HCT116 (cell line): ENCODE measurements around the gene MAJIN. TPM values are rescaled to one million over a fixed set of nuclear protein-coding genes. Genes with fewer than 3 reads are reported as not detected.

Experiments
- ATAC-seq: fragments of 200-7000 bp; cut with Tn5 transposase; 2 replicates; pipeline ENCODE4 v1.9.1; 2020; ENCODE audit warnings: mild to moderate bottlenecking, moderate library complexity
- BruUV-seq: library from RNA; stranded (reverse); fragments of 400-500 nt; replicated peaks from 2 replicates; lab custom pipeline; 2021; lab: Mats Ljungman, UMichigan
- CTCF ChIA-PET: fragments of 300-600 bp; sonication (Branson Sonifier 250); formaldehyde crosslinking; loops from one replicate; lab custom pipeline; 2021; ENCODE audit warnings: antibody characterized with exemption; lab: Charles Lee
- POLR2A ChIA-PET: fragments of 300-600, 350-600 bp; sonication (Branson Sonifier 250); formaldehyde crosslinking; loops from one replicate; lab custom pipeline; 2021; ENCODE audit warnings: antibody characterized with exemption; lab: Charles Lee
- RAD21 ChIA-PET, 2 experiments: fragments of 300-600 bp; sonication (Branson Sonifier 250); formaldehyde crosslinking; loops; one replicate each; lab custom pipeline; 2023; ENCODE audit warnings: low total read pairs in 2 of 2; ENCODE audit not compliant: uncharacterized antibody in 2 of 2, unreplicated experiment in 2 of 2, low non-redundant PET in 1 of 2; lab: Charles Lee
- DNase-seq: peaks from one replicate; pipeline ENCODE4 v3.0.0-alpha.2; 2010; ENCODE audit warnings: low read depth, low spot score
- H2AFZ ChIP-seq: fragments of 200-600 bp; shearing (Covaris generic), sonication (generic); 2 replicates; pipeline ENCODE4 v1.6.1; 2017; ENCODE audit warnings: low read depth, mixed run types, mixed read lengths, antibody characterized with exemption, low read length; ENCODE audit not compliant: poor library complexity, severe bottlenecking
- H3K27ac ChIP-seq: 2 replicates; pipeline ENCODE4 v1.5.1; 2012; ENCODE audit warnings: low read depth, low read length
- H3K27me3 ChIP-seq: fragments of 200-600 bp; sonication (generic); 2 replicates; pipeline ENCODE4 v1.6.1; 2016; ENCODE audit warnings: mixed run types, low read length, mixed read lengths; ENCODE audit not compliant: insufficient read depth
- H3K36me3 ChIP-seq, 2 experiments: fragments of 200-500 bp in 1 of 2; fragments of 200-600 bp in 1 of 2; sonication (Bioruptor generic) in 1 of 2; sonication (generic) in 1 of 2; 2 replicates each; pipeline versions ENCODE4 v1.5.1 to v1.6.1; 2014 to 2016; ENCODE audit warnings: low read length in 2 of 2, inconsistent platforms in 1 of 2, mixed read lengths in 1 of 2, mixed run types in 1 of 2; ENCODE audit not compliant: insufficient read depth in 2 of 2, control insufficient read depth in 1 of 2
- H3K4me1 ChIP-seq, 2 experiments: fragments of 200-600 bp in 1 of 2; sonication (generic) in 1 of 2; 2 replicates each; pipeline versions ENCODE4 v1.5.1 to v1.6.1; 2012 to 2017; ENCODE audit warnings: low read length in 2 of 2, inconsistent platforms in 1 of 2, mild to moderate bottlenecking in 1 of 2, mixed read lengths in 1 of 2, mixed run types in 1 of 2, moderate library complexity in 1 of 2; ENCODE audit not compliant: insufficient read depth in 2 of 2, control insufficient read depth in 1 of 2
- H3K4me2 ChIP-seq: fragments of 200-600 bp; sonication (generic); 2 replicates; pipeline ENCODE4 v1.6.1; 2017; ENCODE audit warnings: mixed run types, low read length, mixed read lengths
- H3K4me3 ChIP-seq, 2 experiments: fragments of 200-600 bp in 1 of 2; sonication (generic) in 1 of 2; replicated peaks in 1 of 2; 2 replicates each; pipeline ENCODE4 v1.5.1; 2011 to 2016; ENCODE audit warnings: low read length in 2 of 2, control low read depth in 1 of 2, low read depth in 1 of 2, mild to moderate bottlenecking in 1 of 2, mixed read lengths in 1 of 2, mixed run types in 1 of 2
- H3K79me2 ChIP-seq: fragments of 200-600 bp; sonication (generic); 2 replicates; pipeline ENCODE4 v1.6.1; 2017; ENCODE audit warnings: mild to moderate bottlenecking, mixed run types, low read length, moderate library complexity, mixed read lengths; ENCODE audit not compliant: insufficient read depth
- H3K9ac ChIP-seq: fragments of 200-600 bp; sonication (generic); 2 replicates; pipeline ENCODE4 v1.6.1; 2016; ENCODE audit warnings: low read length, mixed read lengths
- H3K9me2 ChIP-seq: fragments of 200-600 bp; sonication (generic), shearing (Covaris generic); 2 replicates; pipeline ENCODE4 v1.6.1; 2017; ENCODE audit warnings: mixed run types, mild to moderate bottlenecking, moderate library complexity; ENCODE audit not compliant: insufficient read depth
- H3K9me3 ChIP-seq, 2 experiments: fragments of 200-500 bp in 1 of 2; fragments of 200-600 bp in 1 of 2; sonication (Bioruptor generic) in 1 of 2; sonication (generic) in 1 of 2; 2 replicates each; pipeline ENCODE4 v1.6.1; 2014 to 2017; ENCODE audit warnings: low read length in 2 of 2, mixed read lengths in 2 of 2, inconsistent platforms in 1 of 2, low read depth in 1 of 2, mild to moderate bottlenecking in 1 of 2, mixed run types in 1 of 2, moderate library complexity in 1 of 2; ENCODE audit not compliant: control insufficient read depth in 1 of 2, insufficient read depth in 1 of 2
- H4K20me1 ChIP-seq: fragments of 200-600 bp; sonication (generic), shearing (Covaris generic); 2 replicates; pipeline ENCODE4 v1.6.1; 2017; ENCODE audit warnings: mixed run types, mild to moderate bottlenecking, moderate library complexity; ENCODE audit not compliant: insufficient read depth
- ATF3 ChIP-seq: IDR thresholded peaks from 2 replicates; pipeline ENCODE4 v1.6.1; 2012
- CTCF ChIP-seq, 3 experiments: fragments of 200-600 bp in 1 of 3; sonication (generic) in 1 of 3; IDR thresholded peaks in 2 of 3; conservative IDR thresholded peaks in 1 of 3; 2 replicates each; pipeline ENCODE4 v1.5.1; 2012 to 2017; ENCODE audit warnings: low read depth in 2 of 3, low read length in 2 of 3, antibody characterized with exemption in 1 of 3, borderline replicate concordance in 1 of 3, control low read depth in 1 of 3, mild to moderate bottlenecking in 1 of 3, mixed read lengths in 1 of 3, mixed run types in 1 of 3, moderate library complexity in 1 of 3; ENCODE audit not compliant: insufficient read depth in 1 of 3
- EGR1 ChIP-seq: IDR thresholded peaks from 2 replicates; pipeline ENCODE4 v1.6.1; 2012; ENCODE audit warnings: low read depth
- FOSL1 ChIP-seq: IDR thresholded peaks from 2 replicates; pipeline ENCODE4 v1.6.1; 2012; ENCODE audit warnings: low read depth
- POLR2A ChIP-seq: IDR thresholded peaks from 2 replicates; pipeline ENCODE4 v1.7.0; 2011; ENCODE audit warnings: borderline replicate concordance; ENCODE audit not compliant: insufficient read depth, insufficient read length; ENCODE audit errors: extremely low read depth
- ZFX ChIP-seq: fragments of 450-650 bp; IDR thresholded peaks from 2 replicates; pipeline ENCODE4 v1.6.1; 2017
- ZNF274 ChIP-seq: fragments of 200-500 bp; sonication (Bioruptor generic); IDR thresholded peaks from 2 replicates; pipeline ENCODE4 v1.6.1; 2014; ENCODE audit warnings: mild to moderate bottlenecking, low read depth, low read length, inconsistent platforms
- intact Hi-C: fragments of 100-400 bp; cut with micrococcal nuclease; formaldehyde crosslinking; loops from 2 replicates; pipeline ENCODE4 v1.10.0; 2022
- total RNA-seq: library from RNA; stranded (reverse); gene quantifications from one replicate; pipeline ENCODE4 v1.2.1, GENCODE V29; 2021; ENCODE audit not compliant: unreplicated experiment

The MAJIN gene
- total RNA-seq, 1 experiment from 2014 or later, result not detected

GRCh38 chr11:65016705-65017104 is 44.8 kb upstream of the MAJIN start:
- intact Hi-C loops, result loop anchor here (10.0 kb wide), 1 partner anchor 238 kb away; no protein-coding TSS in a partner anchor
- H3K9me2 ChIP-seq, result no peaks in the 10 kb centered on the region
- 0 out of 2 replicates have a peak overlapping the region, but pooled peaks have one; percentile 11 for H3K9ac ChIP-seq
- peak overlapping the region; percentile 3; the same call in 1 of the 2 replicates for H3K27ac ChIP-seq
- peaks cover 15 to 34% of the 10 kb centered on the region in 2 experiments for H3K4me1 ChIP-seq
- no peak overlapping the region for H2AFZ ChIP-seq
- BruUV-seq, result no TSS peak
- no peaks in the 10 kb centered on the region for H3K36me3 ChIP-seq
- H3K4me2 ChIP-seq, result peak overlapping the region; percentile 23; the same call in 1 of the 2 replicates
- 0 out of 2 replicates have a peak, but pooled peaks cover 5% of the 10 kb centered on the region for H3K79me2 ChIP-seq
- no peak overlapping the region for H3K4me3 ChIP-seq
- DNase-seq (no peak), ATAC-seq (no peak)
- H3K27me3 ChIP-seq, result no peaks in the 10 kb centered on the region
- RAD21 ChIA-PET, result no interaction called here
- POLR2A ChIA-PET, result no interaction called here
- no peaks in the 10 kb centered on the region for H3K9me3 ChIP-seq
- TF ChIP-seq CTCF (IDR thresholded peaks at IDR 0.05 in 2 of 3, conservative IDR thresholded peaks at IDR 0.05 in 1 of 3; ENCODE audit: borderline replicate concordance in 1 of 3, insufficient read depth in 1 of 3, low read depth in 2 of 3, low read length in 2 of 3) (peak in 2 of 3 experiments; percentile 11 to 22; a peak in 2 of 6 replicates), ZNF274 (no peak)
- CTCF ChIA-PET, result no interaction called here
- H4K20me1 ChIP-seq, result no peaks in the 10 kb centered on the region

- Histone ChIP-seq H4K20me1 (no peaks in the 10 kb centered on the region), H3K9me2 (no peaks in the 10 kb centered on the region), H3K9me3 (no peaks in the 10 kb centered on the region), H3K27me3 (no peaks in the 10 kb centered on the region), H3K4me3 (peak overlapping the region; percentile 71 to 75), H3K36me3 (no peaks in the 10 kb centered on the region), H3K9ac (peak overlapping the region; percentile 80), H3K4me2 (peak overlapping the region; percentile 91), H3K79me2 (0 out of 2 replicates have a peak, but pooled peaks cover 5% of the 10 kb centered on the region), H3K27ac (peak overlapping the region; percentile 87), H2AFZ (no peak overlapping the region), H3K4me1 (peaks cover 15 to 34% of the 10 kb centered on the region in 2 experiments)
- no peak for DNase-seq
- ChIA-PET POLR2A (interaction anchor here (1.2 to 2.0 kb wide), 3 partner anchors 13 to 97 kb away, joined by 4 to 9 read pairs (median 4); partner anchors contain the start of genes BATF2 and TM7SF2), CTCF (interaction anchor here (0.9 to 3.0 kb wide), 19 partner anchors 9 to 171 kb away, joined by 3 to 21 read pairs (median 4); partner anchors contain the start of genes BATF2, SAC3D1 and ZNHIT2), RAD21 (interaction anchor here (0.6 to 0.8 kb wide), 2 partner anchors 103 to 236 kb away, joined by 3 read pairs; partner anchors contain the start of genes SF1 (in 1 of the 2) and ZNHIT2 (in 1 of the 2))
- peak; percentile 26 for ATAC-seq
- BruUV-seq, result TSS peak; percentile 78
- intact Hi-C loops, result loop anchor here (1.0 to 10.0 kb wide), 7 partner anchors 13 to 240 kb away; partner anchors contain the start of genes SNX15, VPS51 and ZNHIT2
- TF ChIP-seq POLR2A, result peak; percentile 4
- TF ChIP-seq FOSL1, result no peak
- no peak for TF ChIP-seq ATF3
- no peak for TF ChIP-seq EGR1
- TF ChIP-seq ZFX, result peak; percentile 85; the same call in 1 of the 2 replicates
Observed at GRCh38 chr11:65014726-65015227, 42.9 kb upstream of the MAJIN start.
